HG02973 (cell line): Measurements from ENCODE around the gene AFAP1.

ENCODE experiments used
- ATAC-seq: cut with Tn5 transposase; IDR thresholded peaks from one replicate; pipeline ENCODE4 v1.9.1; 2021; ENCODE audit warnings: moderate library complexity; ENCODE audit not compliant: unreplicated experiment

AFAP1 gene

DNA sequence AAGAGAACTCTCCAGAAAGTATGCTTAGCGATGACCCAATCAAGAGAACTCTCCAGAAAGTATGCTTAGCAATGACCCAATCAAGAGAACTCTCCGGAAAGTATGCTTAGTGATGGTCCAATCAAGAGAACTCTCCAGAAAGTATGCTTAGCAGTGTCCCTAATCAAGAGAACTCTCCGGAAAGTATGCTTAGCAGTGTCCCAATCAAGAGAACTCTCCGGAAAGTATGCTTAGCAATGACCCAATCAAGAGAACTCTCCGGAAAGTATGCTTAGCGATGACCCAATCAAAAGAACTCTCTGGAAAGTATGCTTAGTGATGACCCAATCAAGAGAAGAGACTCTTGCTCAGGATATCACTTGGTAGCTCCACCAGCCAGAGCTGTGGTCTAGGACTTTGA, 92.5 kb downstream of the AFAP1 start:
- ATAC-seq = no peak

GRCh38 chr4:7845493-7846128, 94.0 kb downstream of the AFAP1 start:
- ATAC-seq = no peak

DNA sequence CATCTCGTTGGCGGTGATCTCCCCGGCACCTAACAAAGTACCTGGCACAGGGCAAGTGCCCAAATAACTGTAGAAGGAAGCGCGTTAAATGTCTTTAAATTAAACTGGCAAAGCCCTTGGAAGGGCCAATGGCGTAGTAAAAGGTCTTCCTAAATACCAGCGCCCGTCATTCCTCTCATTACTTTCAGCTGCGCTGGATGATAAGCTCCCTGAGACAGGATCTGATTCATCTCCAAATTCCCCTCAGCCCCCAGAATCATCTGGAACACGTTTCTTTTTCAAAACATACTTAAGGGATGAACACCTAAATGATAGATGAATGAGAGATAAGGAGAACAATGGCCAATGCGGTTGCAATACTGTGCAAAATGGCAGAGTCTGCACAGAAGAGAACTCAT, 95.1 kb downstream of the AFAP1 start:
- no peak for ATAC-seq

GRCh38 chr4:7843831-7844593, 95.6 kb downstream of the AFAP1 start:
- ATAC-seq = peak; percentile 67

GRCh38 chr4:7842384-7843279, 97.0 kb downstream of the AFAP1 start:
- no peak for ATAC-seq

DNA sequence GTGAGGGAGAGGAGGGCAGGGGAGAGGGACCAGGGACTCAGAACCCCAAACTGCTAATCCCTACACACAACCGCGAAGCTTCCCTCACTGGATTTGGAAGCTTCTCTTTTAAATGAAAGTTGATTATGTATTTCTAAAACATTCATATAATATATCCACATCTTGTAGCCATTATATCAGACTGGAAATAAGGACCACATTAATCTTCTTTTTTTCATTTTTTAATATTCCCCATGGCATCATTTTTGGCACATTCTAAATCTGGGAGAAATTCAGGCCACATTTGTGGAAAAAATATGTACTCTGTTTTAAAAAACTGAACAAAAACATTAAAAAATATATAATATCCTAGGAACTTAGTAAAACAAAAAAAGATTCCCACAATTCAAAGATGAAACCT, 97.8 kb downstream of the AFAP1 start:
- no peak for ATAC-seq

- ATAC-seq = no peak
Measured at GRCh38 chr4:7841071-7841470, 98.6 kb downstream of the AFAP1 start.

DNA sequence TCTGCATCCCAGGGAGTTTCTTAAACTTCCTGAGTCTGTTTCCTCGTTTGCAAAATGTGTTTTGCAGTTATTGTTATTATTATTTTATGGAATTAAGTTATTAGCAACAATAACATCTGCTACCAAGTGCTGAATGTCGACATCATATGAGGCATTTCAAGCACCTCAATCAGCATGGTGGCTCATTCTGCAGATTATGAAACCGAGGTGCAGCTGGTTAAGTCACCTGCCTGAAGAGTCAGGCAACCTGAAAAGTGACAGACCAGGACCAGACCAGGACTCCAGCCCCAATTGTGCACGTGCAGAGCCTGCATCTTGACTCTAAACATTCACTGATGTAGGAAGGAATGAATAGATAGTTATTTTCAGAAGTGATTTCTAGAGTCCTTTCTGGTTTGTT, 99.8 kb downstream of the AFAP1 start:
- no peak for ATAC-seq

- no peak for ATAC-seq
Measured at GRCh38 chr4:7838136-7838782, 101.4 kb downstream of the AFAP1 start.

DNA sequence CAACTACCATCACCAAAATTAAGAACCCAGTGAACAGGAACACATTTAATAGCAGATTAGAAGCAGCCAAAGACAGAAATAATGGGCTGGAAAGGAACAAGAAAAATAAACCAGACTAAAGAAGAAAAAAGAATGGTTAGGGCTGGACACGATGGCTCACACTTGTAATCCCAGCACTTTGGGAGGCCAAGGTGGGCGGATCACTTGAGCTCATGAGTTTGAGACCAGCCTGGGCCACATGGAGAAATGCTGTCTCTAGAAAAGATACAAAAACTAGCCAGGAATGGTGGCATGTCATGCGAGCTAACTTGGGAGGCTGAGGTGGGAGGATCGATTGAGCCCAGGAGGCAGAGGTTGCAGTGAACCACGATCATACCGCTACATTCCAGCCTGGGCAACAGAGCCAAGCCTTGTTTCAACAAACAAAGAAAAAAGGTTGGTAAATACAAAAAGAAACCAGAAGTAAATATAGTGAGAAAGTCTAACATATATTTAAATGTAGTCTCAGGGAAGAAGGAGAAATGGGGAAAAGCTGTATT, 102.0 kb downstream of the AFAP1 start:
- no peak for ATAC-seq

DNA sequence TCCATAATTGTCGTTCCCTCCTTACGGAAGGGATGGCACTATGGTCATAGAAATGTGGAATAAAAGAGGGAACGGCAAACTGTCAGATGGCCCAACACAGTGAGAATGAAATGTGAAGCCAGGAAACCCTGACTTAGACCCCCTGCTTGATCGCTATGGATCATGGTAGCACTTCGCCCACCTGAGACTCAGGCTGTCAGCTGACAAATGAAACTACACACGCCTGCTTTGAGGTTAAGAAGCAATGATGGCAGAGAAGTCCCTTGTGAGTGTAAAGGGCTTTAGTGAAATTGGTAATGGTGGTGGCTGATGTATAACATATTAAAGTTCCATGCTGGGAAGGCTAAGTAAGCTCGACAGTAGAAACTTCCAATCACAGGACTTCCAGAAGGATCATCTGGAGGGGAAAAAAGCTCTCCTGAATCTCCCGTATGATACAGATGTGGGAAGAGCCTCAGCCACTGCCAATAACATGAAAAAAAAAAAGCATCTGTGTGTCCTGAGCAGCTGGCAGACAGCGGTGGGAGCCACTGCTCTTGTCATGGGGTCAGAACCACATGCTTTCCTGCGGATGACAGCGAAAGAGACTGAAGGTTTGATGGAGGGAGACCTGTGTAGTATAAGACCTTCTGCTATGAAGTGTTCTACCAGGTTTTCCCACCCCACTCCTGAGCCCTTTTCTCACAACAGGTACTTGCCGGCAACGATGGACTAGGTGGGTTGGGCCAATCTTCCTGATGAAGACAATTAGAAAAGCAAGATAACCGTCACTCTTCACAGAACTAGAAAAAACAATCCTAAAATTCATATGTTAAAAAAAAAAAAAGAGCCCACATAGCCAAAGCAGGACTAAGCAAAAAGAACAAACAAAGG, 107.6 kb downstream of the AFAP1 start:
- peak; percentile 7 for ATAC-seq

GRCh38 chr4:7831330-7831729, 108.3 kb downstream of the AFAP1 start:
- ATAC-seq = peak; percentile 57

GRCh38 chr4:7830747-7831146, 108.9 kb downstream of the AFAP1 start:
- ATAC-seq = no peak

DNA sequence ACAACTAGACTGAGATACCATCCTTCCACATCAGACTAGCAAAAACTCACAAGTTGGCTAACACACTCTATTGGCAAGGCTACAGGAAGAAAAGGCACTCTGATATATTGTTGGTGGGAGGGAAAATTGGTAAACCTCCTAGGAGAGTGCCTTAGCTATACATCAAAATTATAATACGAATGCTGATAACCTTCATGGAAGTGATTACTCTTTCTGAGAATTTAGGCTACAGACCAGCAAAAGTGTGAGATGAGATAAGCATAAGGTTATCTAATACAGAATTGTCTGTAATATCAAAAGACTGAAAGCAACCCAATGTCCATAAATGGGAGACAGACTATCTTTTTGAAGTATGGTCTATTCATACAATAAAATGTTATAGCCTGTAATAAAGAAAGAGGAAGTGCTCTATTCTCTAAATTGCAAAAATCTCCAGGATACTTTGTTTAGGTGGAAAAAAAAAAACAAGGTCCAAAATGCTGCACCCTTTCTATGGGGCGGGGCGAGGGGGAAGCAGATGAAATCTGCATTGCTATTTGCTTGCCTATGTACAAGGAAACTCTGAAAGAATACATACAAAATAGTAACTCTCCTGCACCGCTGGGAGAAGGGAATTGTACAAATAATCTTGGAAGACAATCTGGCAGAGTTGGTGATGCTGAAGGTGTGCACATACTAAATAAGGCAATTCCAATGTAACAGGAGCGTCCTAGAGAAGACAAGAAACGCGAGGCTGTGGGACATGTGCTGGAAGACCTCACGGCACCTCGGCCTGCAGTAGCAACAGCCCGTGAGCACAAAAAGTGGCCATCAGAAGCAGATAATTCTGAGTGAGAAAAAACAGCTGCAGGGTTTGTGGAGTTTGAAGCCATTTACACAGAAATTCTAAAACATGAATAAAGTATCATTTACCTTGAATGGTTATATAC, 109.7 kb downstream of the AFAP1 start:
- ATAC-seq = no peak

DNA sequence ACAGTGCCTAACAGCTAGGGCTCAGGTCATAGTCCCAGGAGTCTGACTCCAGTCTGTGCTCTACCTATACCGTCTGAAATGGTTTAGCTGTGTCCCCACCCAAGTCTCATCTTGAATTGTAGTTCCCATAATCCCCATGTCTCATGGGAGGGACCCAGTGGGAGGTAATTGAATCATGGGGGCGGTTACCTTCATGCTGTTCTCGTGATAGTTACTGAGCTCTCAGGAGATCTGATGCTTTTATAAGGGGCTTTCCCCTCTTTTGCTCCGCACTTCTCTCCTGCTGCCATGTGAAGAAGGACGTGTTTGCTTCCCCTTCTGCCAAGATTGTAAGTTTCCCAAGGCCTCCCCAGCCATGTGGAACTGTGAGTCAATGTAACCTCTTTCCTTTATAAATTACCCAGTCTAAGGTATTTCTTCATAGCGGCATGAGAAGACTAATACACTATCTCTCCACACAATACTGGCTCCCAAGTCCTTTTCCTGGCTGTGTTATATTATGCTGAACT, 110.8 kb downstream of the AFAP1 start:
- ATAC-seq = no peak

DNA sequence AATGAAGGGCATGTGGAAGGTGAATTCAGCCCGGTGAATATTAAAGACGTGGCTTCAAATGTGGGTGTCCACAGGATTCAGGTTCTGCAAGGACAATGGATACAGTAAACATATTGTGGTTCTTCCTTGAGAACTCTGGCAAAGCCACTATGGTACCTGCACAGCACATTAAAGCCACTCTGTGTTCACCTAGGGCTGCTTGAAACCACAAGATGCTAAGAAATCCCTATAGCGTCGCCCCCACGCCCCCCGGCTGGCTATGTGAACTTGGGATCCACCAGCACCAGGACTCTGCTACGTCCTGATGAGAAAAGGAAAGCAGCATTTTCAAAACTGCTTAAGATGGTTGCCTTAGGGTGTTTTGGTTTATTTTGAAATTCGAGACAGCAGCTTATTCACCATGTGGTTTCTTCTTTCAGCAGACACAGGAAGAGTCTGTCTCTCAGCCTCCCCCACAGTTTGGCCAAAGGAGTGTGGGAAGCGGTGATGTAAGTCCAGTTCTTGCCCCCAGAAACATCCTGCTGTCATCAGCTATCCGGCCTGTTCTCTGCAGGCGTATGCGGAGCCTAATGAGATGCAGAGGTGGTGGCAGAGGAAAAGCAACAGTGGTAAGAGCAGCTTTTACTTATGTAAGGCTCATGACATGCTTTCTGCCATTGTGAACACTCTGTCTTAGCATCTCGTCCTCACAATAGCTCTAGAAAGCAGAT, 111.5 kb downstream of the AFAP1 start:
- ATAC-seq = no peak

GRCh38 chr4:7827566-7827965, 112.1 kb downstream of the AFAP1 start:
- no peak for ATAC-seq

- no peak for ATAC-seq
Measured at GRCh38 chr4:7826909-7827306, 112.8 kb downstream of the AFAP1 start.
